GM18508 (cell line): ENCODE measurements around the gene BNC1.
"Not testable (repeated sequence)": the region's sequence is repeated elsewhere in the genome, so short reads cannot be mapped to it uniquely, and the experiment has no call there.

Experiments used
- ATAC-seq: cut with Tn5 transposase; IDR thresholded peaks from one replicate; pipeline ENCODE4 v1.9.1; 2021; ENCODE audit warnings: moderate number of reproducible peaks; ENCODE audit not compliant: insufficient read depth, unreplicated experiment

The BNC1 gene

GRCh38 chr15:83295417-83295816 is 11.0 kb upstream of the BNC1 start:
- ATAC-seq = no peak

GRCh38 chr15:83293201-83293600 is 8.7 kb upstream of the BNC1 start:
- ATAC-seq = no peak

- ATAC-seq = no peak
Observed at GRCh38 chr15:83292317-83292716, 7.9 kb upstream of the BNC1 start.

GRCh38 chr15:83290236-83290635 is 5.8 kb upstream of the BNC1 start:
- no peak for ATAC-seq

GRCh38 chr15:83289160-83289559 is 4.7 kb upstream of the BNC1 start:
- ATAC-seq = no peak

DNA sequence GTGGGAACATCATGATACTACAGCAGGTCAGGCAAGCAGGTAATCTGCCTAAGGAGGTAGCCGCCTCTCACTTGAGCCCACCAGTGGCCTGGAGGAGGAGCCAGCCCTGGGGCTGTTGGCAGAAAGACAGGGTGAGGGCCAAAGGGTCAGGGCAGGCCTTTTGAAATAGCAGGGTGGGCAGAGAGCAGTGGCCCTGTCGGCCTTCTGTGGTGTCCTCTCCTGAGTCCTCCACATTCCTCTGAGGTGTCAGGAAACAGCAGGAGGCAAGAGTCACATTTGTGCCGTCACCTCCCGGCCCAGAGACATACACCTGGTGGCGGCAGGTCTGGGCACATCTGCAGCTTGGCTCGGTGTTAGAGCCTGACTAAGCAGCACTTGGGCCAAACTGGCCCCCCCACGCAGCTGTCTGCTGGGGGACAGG is 3.9 kb upstream of the BNC1 start:
- no peak for ATAC-seq

DNA sequence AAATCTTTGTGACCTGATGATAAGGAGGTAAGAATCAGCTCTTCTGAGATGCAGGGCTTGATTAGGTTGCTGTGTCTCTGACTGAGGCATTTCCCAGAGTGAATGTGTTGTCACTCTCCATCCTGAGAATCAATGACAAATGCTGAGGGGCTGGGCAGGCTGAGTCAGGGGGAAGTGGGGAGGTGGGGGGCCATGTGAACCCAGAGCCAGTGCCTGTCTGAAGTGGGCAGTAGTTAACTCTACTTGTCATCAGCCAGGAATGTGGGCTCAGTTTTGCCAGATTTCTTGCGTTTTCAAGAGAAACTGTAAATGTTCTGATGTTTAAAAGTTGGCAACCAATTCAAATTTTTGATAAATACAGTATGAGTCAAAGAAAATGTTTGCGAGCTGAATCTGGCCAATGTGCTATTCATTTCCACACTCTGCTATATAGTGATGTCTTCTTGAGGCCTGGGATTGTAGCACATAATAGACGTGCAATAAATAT is 3.1 kb upstream of the BNC1 start:
- ATAC-seq = no peak

DNA sequence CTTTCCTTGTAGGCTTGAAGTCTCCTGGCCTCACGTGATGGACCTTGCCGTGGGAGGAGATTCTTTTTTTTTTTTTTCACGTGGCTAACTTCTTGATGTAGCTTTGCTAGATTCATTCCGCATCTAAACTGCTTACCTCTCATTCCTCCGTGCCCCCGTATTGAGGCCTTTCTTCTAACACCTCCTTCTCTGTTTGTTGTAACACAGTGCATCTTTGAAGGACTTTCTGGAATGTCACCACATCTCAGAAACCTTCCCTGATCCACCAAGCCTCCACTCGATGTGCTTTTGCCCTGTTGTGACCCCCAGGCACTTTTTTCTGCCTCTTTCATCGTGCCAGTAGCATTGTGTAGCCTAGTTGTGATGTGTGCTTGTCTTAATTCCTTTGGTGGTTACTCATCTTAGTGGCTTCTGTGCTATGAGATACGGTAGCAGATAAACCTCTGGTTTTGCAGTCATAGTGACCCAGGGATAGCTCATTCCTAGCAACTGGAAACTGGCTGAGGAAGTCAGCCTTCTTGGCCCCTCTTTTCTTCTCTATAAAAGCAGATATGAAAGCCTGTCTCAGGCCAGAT is 1.6 kb upstream of the BNC1 start:
- no peak for ATAC-seq

GRCh38 chr15:83285284-83285978 is 967 bp upstream of the BNC1 start:
- ATAC-seq = no peak

DNA sequence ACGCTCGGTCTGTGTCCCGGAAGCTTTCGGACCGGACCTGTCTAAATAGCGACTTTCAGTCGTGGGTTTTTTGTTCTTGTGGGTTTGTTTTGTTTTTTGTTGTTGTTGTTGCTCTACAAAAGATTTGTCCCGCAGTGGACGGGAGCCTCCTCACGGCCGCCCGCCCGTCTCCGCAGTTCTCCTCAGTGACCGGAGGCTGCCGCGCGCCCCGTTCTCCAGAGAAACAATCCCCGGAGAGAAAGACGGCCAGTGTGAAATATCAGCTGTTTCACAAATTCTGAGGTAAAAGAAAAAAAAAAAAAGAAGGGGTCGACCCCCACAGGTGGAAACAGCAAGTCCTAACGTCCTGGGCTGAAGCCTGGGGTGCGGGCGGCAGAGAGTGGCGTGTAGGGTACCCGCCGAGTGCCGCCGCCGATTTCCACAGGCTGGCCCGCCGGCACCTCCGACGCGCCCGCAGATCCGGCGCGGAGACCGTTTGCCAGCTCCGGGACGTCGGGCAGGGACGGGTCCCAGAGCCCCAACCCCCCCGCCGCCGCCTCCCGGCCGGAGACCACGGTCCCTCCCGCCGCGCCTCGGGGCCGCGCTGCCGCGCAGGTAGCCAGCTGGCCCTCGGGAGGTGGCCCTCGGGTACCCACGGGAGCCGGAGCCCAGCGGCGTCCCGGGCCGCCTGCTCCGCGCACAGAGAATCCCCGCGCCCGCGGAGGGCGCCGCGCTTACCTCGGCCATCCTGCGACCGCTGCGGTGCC is 478 bp downstream of the BNC1 start:
- ATAC-seq = no peak

DNA sequence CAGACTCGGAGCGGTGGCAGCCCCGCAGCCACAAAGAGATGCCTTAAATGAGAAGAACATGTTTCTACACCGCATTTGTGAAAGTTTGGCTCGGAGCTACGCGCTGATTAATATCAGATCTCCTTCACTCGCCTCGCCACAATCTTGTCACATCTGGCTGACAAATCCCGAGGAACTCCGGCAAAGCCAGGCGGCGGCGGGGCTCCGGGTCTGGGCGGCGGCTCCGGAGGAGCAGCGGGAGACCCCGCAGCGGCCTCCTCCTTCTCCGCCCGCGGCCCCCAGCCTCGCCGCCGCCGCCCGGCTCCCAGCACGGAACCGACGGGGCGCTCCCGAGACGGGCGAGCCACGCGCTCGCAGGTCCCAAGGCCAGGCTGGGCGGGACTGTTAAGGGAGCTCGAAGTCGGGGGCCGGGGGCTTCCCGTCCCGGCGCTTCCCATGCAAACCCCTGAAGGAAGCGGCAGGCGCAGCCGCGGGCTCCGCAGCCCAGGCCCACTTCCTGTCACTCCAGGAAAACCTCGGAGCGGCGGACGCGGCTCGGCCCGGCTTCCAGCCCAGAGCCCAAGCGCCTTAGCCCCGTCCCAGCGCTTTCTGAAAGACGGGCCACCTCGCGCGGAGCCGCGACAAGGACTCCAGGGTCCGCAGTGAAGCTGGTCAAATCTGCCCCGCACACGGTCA is 1.2 kb downstream of the BNC1 start:
- no peak for ATAC-seq

GRCh38 chr15:83282776-83283137 is 1.7 kb downstream of the BNC1 start:
- no peak for ATAC-seq

GRCh38 chr15:83282141-83282540 is 2.3 kb downstream of the BNC1 start:
- ATAC-seq = no peak

DNA sequence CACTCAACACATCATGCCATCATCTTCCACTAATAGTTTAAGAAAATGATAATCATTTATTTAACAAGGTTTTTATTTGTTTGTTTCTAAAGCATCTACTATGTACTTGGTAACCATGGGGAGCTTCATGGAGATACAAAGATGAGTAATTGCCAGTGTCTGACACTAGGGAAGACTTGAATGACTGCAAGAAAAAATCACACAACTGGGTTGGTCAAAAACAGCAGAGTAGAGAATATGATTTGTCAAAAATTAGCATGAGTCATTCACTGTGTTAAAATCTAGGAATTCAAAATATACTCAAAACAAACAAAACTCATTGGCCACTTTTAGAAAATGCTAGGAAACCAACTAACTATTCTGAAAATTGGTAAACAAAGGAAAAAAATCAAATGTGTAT is 6.3 kb downstream of the BNC1 start:
- no peak for ATAC-seq

- ATAC-seq = no peak
Observed at GRCh38 chr15:83276661-83277060, 7.8 kb downstream of the BNC1 start.

- no peak for ATAC-seq
Observed at GRCh38 chr15:83275412-83275811, 9.1 kb downstream of the BNC1 start.

GRCh38 chr15:83270176-83270575 is 14.3 kb downstream of the BNC1 start:
- no peak for ATAC-seq

- no peak for ATAC-seq
Observed at GRCh38 chr15:83268147-83268546, 16.3 kb downstream of the BNC1 start.

DNA sequence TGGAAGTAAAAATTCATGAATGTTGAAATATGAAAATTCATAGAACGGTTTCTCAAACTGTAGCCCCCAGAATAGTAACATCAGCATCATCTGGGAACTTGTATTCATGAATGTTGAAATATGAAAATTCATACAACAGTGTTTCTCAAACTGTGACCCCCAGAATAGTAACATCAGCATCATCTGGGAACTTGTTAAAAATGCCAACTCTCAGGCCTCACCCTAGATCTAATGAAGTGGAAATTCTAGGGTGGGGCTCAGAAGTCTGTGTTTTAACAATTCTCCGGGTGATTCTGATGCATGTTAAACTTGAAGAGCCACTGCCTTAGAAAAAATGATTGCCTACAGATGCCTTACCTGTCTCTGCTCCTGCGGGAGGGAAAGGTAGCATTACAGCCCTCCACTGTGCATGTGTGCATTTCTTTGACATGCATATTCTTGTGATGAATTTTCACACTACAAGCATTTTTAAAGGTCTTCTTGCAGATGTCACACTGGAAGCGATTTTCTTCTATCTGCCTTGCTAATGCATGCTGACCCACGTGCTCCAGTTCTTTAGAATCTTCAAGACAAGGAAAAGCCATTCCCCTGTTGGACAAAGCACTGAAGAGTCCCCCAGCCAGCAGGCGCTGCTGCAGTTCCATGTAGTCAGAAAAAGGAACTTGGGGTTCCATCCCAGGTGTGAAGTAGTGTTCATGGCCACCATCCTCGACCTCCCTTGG is 21.7 kb downstream of the BNC1 start:
- ATAC-seq = no peak

- ATAC-seq = not testable (repeated sequence)
Observed at GRCh38 chr15:83262181-83262580, 22.3 kb downstream of the BNC1 start.
